H1 (cell line): ENCODE results near the gene MTF1. TPM values are rescaled to one million over a fixed set of nuclear protein-coding genes. Genes with fewer than 3 reads are reported as not detected.

Source experiments
- CTCF ChIA-PET: fragments of 300-600 bp; sonication (Branson Sonifier 250); formaldehyde crosslinking; loops from one replicate; lab custom pipeline; 2021; ENCODE audit not compliant: partially characterized antibody; lab: Charles Lee
- POLR2A ChIA-PET: fragments of 300-600 bp; sonication (Branson Sonifier 250); formaldehyde crosslinking; loops from one replicate; lab custom pipeline; 2021; ENCODE audit warnings: inconsistent platforms; ENCODE audit not compliant: partially characterized antibody; lab: Charles Lee
- DNase-seq, 2 experiments: peaks; one replicate each; pipeline versions ENCODE4 v3.0.0 to v3.0.0-alpha.2; 2010 to 2022; ENCODE audit warnings: low spot score in 2 of 2, low read depth in 1 of 2, mixed read lengths in 1 of 2
- FAIRE-seq: peaks from 2 replicates; lab custom pipeline; 2011; peaks lifted over from hg19 to GRCh38; lab: Jason Lieb, UNC
- H2AFZ ChIP-seq: 2 replicates; pipeline ENCODE4 v1.8.1; 2012; ENCODE audit warnings: low read length, inconsistent platforms
- H2AK5ac ChIP-seq: 2 replicates; pipeline ENCODE4 v1.6.1; 2013; ENCODE audit warnings: low read depth, low read length
- H2BK120ac ChIP-seq: replicated peaks from 2 replicates; pipeline ENCODE3; 2013; ENCODE audit warnings: low read depth, low read length, inconsistent platforms
- H2BK12ac ChIP-seq: 2 replicates; pipeline ENCODE4 v1.6.1; 2013; ENCODE audit warnings: low read depth, low read length
- H2BK15ac ChIP-seq: 2 replicates; pipeline ENCODE4 v1.6.1; 2013; ENCODE audit warnings: low read length
- H2BK20ac ChIP-seq: 2 replicates; pipeline ENCODE4 v1.6.1; 2013; ENCODE audit warnings: low read length
- H2BK5ac ChIP-seq: 2 replicates; pipeline ENCODE4 v1.6.1; 2013; ENCODE audit warnings: low read depth, low read length
- H3K14ac ChIP-seq: 2 replicates; pipeline ENCODE4 v1.6.1; 2013; ENCODE audit warnings: inconsistent platforms; ENCODE audit not compliant: insufficient read length
- H3K18ac ChIP-seq: 2 replicates; pipeline ENCODE4 v1.6.1; 2013; ENCODE audit warnings: low read length; ENCODE audit errors: extremely low read depth
- H3K23ac ChIP-seq: 2 replicates; pipeline ENCODE4 v1.6.1; 2013; ENCODE audit warnings: inconsistent platforms; ENCODE audit not compliant: insufficient read length
- H3K23me2 ChIP-seq: 2 replicates; pipeline ENCODE4 v1.6.1; 2013; ENCODE audit warnings: low read depth, low read length
- H3K27ac ChIP-seq: 2 replicates; pipeline ENCODE4 v1.6.1; 2011; ENCODE audit warnings: low read depth, low read length, inconsistent platforms
- H3K27me3 ChIP-seq, 4 experiments: replicated peaks in 1 of 4; 1 replicate in 1 of 4; 2 replicates in 3 of 4; pipeline versions ENCODE4 v1.6.1 to v1.8.1; 2011 to 2013; ENCODE audit warnings: low read length in 3 of 4, mild to moderate bottlenecking in 3 of 4, inconsistent platforms in 2 of 4, mixed read lengths in 2 of 4, moderate library complexity in 1 of 4; ENCODE audit not compliant: control insufficient read depth in 3 of 4, insufficient read depth in 3 of 4; ENCODE audit errors: extremely low read depth in 1 of 4
- H3K36me3 ChIP-seq, 4 experiments: 2 replicates each; pipeline versions ENCODE4 v1.6.1 to v1.8.1; 2011 to 2013; ENCODE audit warnings: mild to moderate bottlenecking in 4 of 4, low read length in 3 of 4, moderate library complexity in 2 of 4, control low read depth in 1 of 4, inconsistent platforms in 1 of 4; ENCODE audit not compliant: insufficient read depth in 4 of 4, control insufficient read depth in 2 of 4
- H3K4ac ChIP-seq: replicated peaks from 2 replicates; pipeline ENCODE3; 2013; ENCODE audit warnings: low read length, low read depth, mixed read lengths, inconsistent platforms; ENCODE audit not compliant: insufficient read length
- H3K4me1 ChIP-seq, 4 experiments: replicated peaks in 1 of 4; 1 replicate in 1 of 4; 2 replicates in 3 of 4; pipeline versions ENCODE4 v1.6.1 to v1.8.1; 2011 to 2013; ENCODE audit warnings: low read length in 3 of 4, inconsistent platforms in 2 of 4, mixed read lengths in 1 of 4; ENCODE audit not compliant: insufficient read depth in 4 of 4, control insufficient read depth in 3 of 4
- H3K4me2 ChIP-seq, 2 experiments: 2 replicates each; pipeline versions ENCODE4 v1.6.1 to v1.8.1; 2011 to 2013; ENCODE audit warnings: low read depth in 2 of 2, low read length in 2 of 2, control low read depth in 1 of 2, inconsistent platforms in 1 of 2, mild to moderate bottlenecking in 1 of 2; ENCODE audit not compliant: insufficient read depth in 1 of 2
- H3K4me3 ChIP-seq, 4 experiments: fragments of 200-600, 300-600 bp in 1 of 4; sonication (generic), shearing (Covaris generic), sonication (Bioruptor Twin) in 1 of 4; 2 replicates each; pipeline versions ENCODE4 v1.5.1 to v1.8.1; 2011 to 2016; ENCODE audit warnings: low read length in 4 of 4, low read depth in 3 of 4, control low read depth in 2 of 4, inconsistent platforms in 2 of 4, mild to moderate bottlenecking in 2 of 4, mixed read lengths in 1 of 4, moderate library complexity in 1 of 4; ENCODE audit not compliant: insufficient read depth in 2 of 4; ENCODE audit errors: extremely low read depth in 1 of 4
- H3K56ac ChIP-seq: replicated peaks from 2 replicates; pipeline ENCODE3; 2013; ENCODE audit warnings: low read depth, mild to moderate bottlenecking, mixed read lengths, low read length, inconsistent platforms; ENCODE audit not compliant: insufficient read length
- H3K79me1 ChIP-seq: 2 replicates; pipeline ENCODE4 v1.6.1; 2013; ENCODE audit warnings: low read depth, low read length, control low read depth
- H3K79me2 ChIP-seq, 2 experiments: 2 replicates each; pipeline versions ENCODE4 v1.6.1 to v1.8.1; 2012 to 2013; ENCODE audit warnings: low read length in 2 of 2, mild to moderate bottlenecking in 2 of 2, inconsistent platforms in 1 of 2; ENCODE audit not compliant: insufficient read depth in 2 of 2, control insufficient read depth in 1 of 2
- H3K9ac ChIP-seq, 4 experiments: replicated peaks in 1 of 4; 1 replicate in 1 of 4; 2 replicates in 3 of 4; pipeline versions ENCODE4 v1.6.1 to v1.8.1; 2011 to 2013; ENCODE audit warnings: low read depth in 3 of 4, low read length in 3 of 4, control low read depth in 2 of 4, mild to moderate bottlenecking in 2 of 4, moderate library complexity in 2 of 4, inconsistent platforms in 1 of 4; ENCODE audit errors: extremely low read depth in 1 of 4
- H3K9me3 ChIP-seq, 2 experiments: 2 replicates each; pipeline versions ENCODE4 v1.6.1 to v1.8.1; 2012 to 2013; ENCODE audit warnings: mild to moderate bottlenecking in 2 of 2, moderate library complexity in 2 of 2, control low read depth in 1 of 2, inconsistent platforms in 1 of 2, low read depth in 1 of 2, low read length in 1 of 2, mixed read lengths in 1 of 2; ENCODE audit not compliant: insufficient read depth in 2 of 2
- H4K20me1 ChIP-seq, 2 experiments: replicated peaks in 1 of 2; 2 replicates each; pipeline versions ENCODE3 to v1.8.1; 2011 to 2013; ENCODE audit warnings: inconsistent platforms in 2 of 2, low read length in 2 of 2, mild to moderate bottlenecking in 1 of 2; ENCODE audit not compliant: insufficient read depth in 2 of 2, control insufficient read depth in 1 of 2
- H4K5ac ChIP-seq: 2 replicates; pipeline ENCODE4 v1.6.1; 2013; ENCODE audit warnings: low read length, low read depth, mixed read lengths, inconsistent platforms; ENCODE audit not compliant: insufficient read length
- H4K8ac ChIP-seq: 2 replicates; pipeline ENCODE4 v1.8.0; 2013; ENCODE audit warnings: mild to moderate bottlenecking, moderate library complexity, low read length, inconsistent platforms; ENCODE audit not compliant: insufficient read depth; ENCODE audit errors: extremely low read depth
- H4K91ac ChIP-seq: replicated peaks from 2 replicates; pipeline ENCODE3; 2013; ENCODE audit warnings: low read length, mixed read lengths, inconsistent platforms; ENCODE audit not compliant: insufficient read length
- CBX8 ChIP-seq: fragments of 300-800, 300-1000 bp; sonication (generic); IDR thresholded peaks from 2 replicates; pipeline ENCODE4 v1.7.1; 2016; ENCODE audit warnings: low read depth, low read length, borderline replicate concordance
- CEBPB ChIP-seq: IDR thresholded peaks from 2 replicates; pipeline ENCODE4 v1.6.1; 2012; ENCODE audit warnings: low read depth, low read length
- MAFK ChIP-seq: IDR thresholded peaks from 2 replicates; pipeline ENCODE4 v1.6.1; 2012; ENCODE audit warnings: low read depth, mild to moderate bottlenecking, improper control_type of control experiment, low read length
- NANOG ChIP-seq: IDR thresholded peaks from 2 replicates; pipeline ENCODE4 v1.6.1; 2011; ENCODE audit warnings: low read length, low read depth, mild to moderate bottlenecking, inconsistent platforms; ENCODE audit not compliant: insufficient read depth, poor library complexity, severe bottlenecking
- RFX5 ChIP-seq: IDR thresholded peaks from 2 replicates; pipeline ENCODE4 v1.6.1; 2011; ENCODE audit warnings: low read depth, low read length, improper control_type of control experiment, borderline replicate concordance
- SIN3A ChIP-seq, 2 experiments: IDR thresholded peaks in 1 of 2; conservative IDR thresholded peaks in 1 of 2; 2 replicates each; pipeline ENCODE4 v1.6.1; 2011 to 2012; ENCODE audit warnings: low read length in 2 of 2, improper control_type of control experiment in 1 of 2, low read depth in 1 of 2, mild to moderate bottlenecking in 1 of 2
- SP1 ChIP-seq: IDR thresholded peaks from 2 replicates; pipeline ENCODE4 v1.6.1; 2011; ENCODE audit warnings: low read depth, low read length
- SP2 ChIP-seq: IDR thresholded peaks from 2 replicates; pipeline ENCODE4 v1.6.1; 2012; ENCODE audit warnings: mild to moderate bottlenecking, low read length, inconsistent platforms
- SUZ12 ChIP-seq: fragments of 200-600 bp; sonication (generic); IDR thresholded peaks from 2 replicates; pipeline ENCODE4 v1.6.1; 2012; ENCODE audit warnings: mild to moderate bottlenecking, inconsistent platforms, low read length, moderate library complexity, mixed read lengths
- TAF1 ChIP-seq: IDR thresholded peaks from 2 replicates; pipeline ENCODE4 v1.6.1; 2011; ENCODE audit warnings: mild to moderate bottlenecking, low read depth, low read length
- WGBS, 2 experiments: shearing (Covaris generic) in 1 of 2; methylation state at CpG; one replicate each; pipeline versions ENCODE4 v1.1.6 to v1.1.7; 2013 to 2015; ENCODE audit warnings: low lambda C conversion rate in 2 of 2, mixed read lengths in 2 of 2, inconsistent platforms in 1 of 2, low coverage in 1 of 2, missing lambda C conversion rate in 1 of 2; ENCODE audit not compliant: insufficient replicate concordance in 2 of 2, insufficient coverage in 1 of 2, insufficient read length in 1 of 2; ENCODE audit errors: extremely low coverage in 1 of 2, missing lambda C conversion rate in 1 of 2; 5-methylcytosine and 5-hydroxymethylcytosine counted together
- polyA plus RNA-seq, 7 experiments: library from polyadenylated mRNA; depleted of rRNA in 3 of 7; stranded (reverse) in 5 of 7; unstranded in 2 of 7; fragments of >200 nt in 5 of 7; fragments of 200-250 nt in 2 of 7; gene quantifications; 1 replicate in 5 of 7; 2 replicates in 1 of 7; 4 replicates in 1 of 7; pipeline versions ENCODE4 v1.2.1 to v1.2.3, GENCODE V29; 2011 to 2013; ENCODE audit warnings: missing spikeins in 2 of 7, mixed read lengths in 2 of 7
- total RNA-seq: library from RNA; stranded (reverse); fragmentation: NEBNext Ultra II Directional; extraction: Animal tissue kit (Norgen Biotek cat#: 25700); gene quantifications from 2 replicates; pipeline ENCODE4 v1.2.1, GENCODE V29; 2021

Gene MTF1
- total and polyA plus RNA-seq, 2 of the 8 experiments (the other 6 are each of a cell fraction or from before 2014, with no cell fraction given), result 4.0 to 15.5 TPM

GRCh38 chr1:37813529-37814145, 45.8 kb downstream of the MTF1 start:
- Histone ChIP-seq H3K4me3 (no peak overlapping the region), H3K4me1 (peaks cover 4 to 7% (median 5%) of the 10 kb centered on the region in 4 experiments; a peak in 6 of 7 replicates), H3K9ac (no peak overlapping the region), H2BK20ac (no peak overlapping the region), H3K27me3 (no peaks in the 10 kb centered on the region), H3K9me3 (no peaks in the 10 kb centered on the region), H3K23ac (no peak overlapping the region), H3K18ac (no peak overlapping the region), H2AK5ac (no peak overlapping the region), H2BK5ac (no peak overlapping the region), H2BK15ac (no peak overlapping the region), H3K36me3 (peaks cover 5 to 16% (median 9%) of the 10 kb centered on the region in 4 experiments; a peak in 6 of 8 replicates), H3K79me1 (no peaks in the 10 kb centered on the region; the same call in 1 of the 2 replicates), H3K23me2 (no peaks in the 10 kb centered on the region; the same call in 1 of the 2 replicates), H3K56ac (no peak overlapping the region), H3K27ac (no peak overlapping the region), H2BK120ac (no peak overlapping the region), H3K4me2 (no peak overlapping the region), H2AFZ (no peak overlapping the region), H4K8ac (no peak overlapping the region), H4K91ac (no peak overlapping the region), H4K5ac (no peak overlapping the region), H3K79me2 (no peaks in the 10 kb centered on the region; a peak in 1 of 4 replicates), H2BK12ac (no peak overlapping the region), H3K4ac (no peak overlapping the region), H4K20me1 (peaks cover 0 to 16% of the 10 kb centered on the region in 2 experiments), H3K14ac (no peak overlapping the region)
- ChIA-PET CTCF (no interaction called here), POLR2A (interaction anchor here (1.8 kb wide), 1 partner anchor 9 kb away, joined by 4 read pairs; no protein-coding TSS in a partner anchor)
- FAIRE-seq (no peak), DNase-seq (no peak)
- whole genome bisulfite sequencing, 2 experiments, result 93% methylated on average over 2 of the region's 2 CpGs; no CpG with 5 or more reads in 1 of the 2 experiments
- TF ChIP-seq RFX5, result no peak
- no peak for TF ChIP-seq TAF1
- no peak for TF ChIP-seq NANOG
- no peak for TF ChIP-seq SIN3A (conservative IDR thresholded peaks at IDR 0.05 in 1 of 2, IDR thresholded peaks at IDR 0.05 in 1 of 2; ENCODE audit: low read depth in 1 of 2, low read length in 2 of 2)
- no peak for TF ChIP-seq CBX8
- no peak for TF ChIP-seq CEBPB
- TF ChIP-seq SP1, result no peak
- no peak for TF ChIP-seq MAFK
- no peak for TF ChIP-seq SP2
- no peak for TF ChIP-seq SUZ12
